DMS153 treated with DMSO at 0.1 percent for 48 hours (cell line): ENCODE data around the gene MLANA.
"Not testable (repeated sequence)": the region's sequence is repeated elsewhere in the genome, so short reads cannot be mapped to it uniquely, and the experiment has no call there.

Experiments
- DNase-seq: peaks from one replicate; lab custom pipeline; 2025; ENCODE audit not compliant: unreplicated experiment; lab: John Stamatoyannopoulos, UW

MLANA gene

GRCh38 chr9:5869315-5870019 lies 21.2 kb upstream of the MLANA start:
- DNase-seq: no peak

DNA sequence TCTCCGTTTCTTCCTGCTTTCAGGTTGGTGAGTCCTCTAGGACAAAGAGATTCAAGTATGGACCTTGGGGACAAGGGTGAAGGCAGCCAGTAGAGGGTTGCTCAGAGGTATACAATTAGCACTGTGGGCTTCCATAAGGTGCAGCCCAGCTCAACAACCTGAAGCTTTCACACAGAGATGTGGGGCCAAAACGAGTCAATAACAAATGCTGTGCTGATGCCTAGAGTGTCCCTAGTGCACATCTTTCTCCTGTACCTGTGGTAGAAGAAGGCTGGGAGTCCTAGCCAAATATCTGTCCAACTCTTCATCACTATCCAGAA lies 20.7 kb upstream of the MLANA start:
- DNase-seq: no peak

- no peak for DNase-seq
Measured at GRCh38 chr9:5870691-5871090, 20.0 kb upstream of the MLANA start.

GRCh38 chr9:5871785-5872184 lies 18.9 kb upstream of the MLANA start:
- no peak for DNase-seq

GRCh38 chr9:5872511-5872910 lies 18.2 kb upstream of the MLANA start:
- no peak for DNase-seq

- no peak for DNase-seq
Measured at GRCh38 chr9:5873439-5873838, 17.2 kb upstream of the MLANA start.

DNA sequence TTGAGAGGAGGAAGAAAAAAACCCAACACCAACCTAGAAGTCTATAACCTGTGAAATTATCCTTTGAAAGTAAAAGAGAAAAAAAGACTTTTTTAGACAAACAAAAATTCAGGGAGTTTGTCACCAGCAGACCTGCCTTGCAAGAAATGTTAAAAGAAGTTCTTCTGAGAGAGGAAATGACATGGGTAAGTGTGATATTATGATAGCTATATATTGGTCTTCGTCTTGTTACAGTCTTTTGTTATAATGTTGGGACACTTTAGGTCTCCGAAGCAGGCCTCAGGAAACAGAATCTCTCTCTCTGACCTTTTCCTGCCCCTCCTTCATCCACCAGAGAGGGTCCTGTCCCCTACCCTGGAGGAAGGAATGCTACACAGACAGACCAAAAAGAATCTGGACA lies 16.6 kb upstream of the MLANA start:
- no peak for DNase-seq

GRCh38 chr9:5876026-5876425 lies 14.7 kb upstream of the MLANA start:
- no peak for DNase-seq

GRCh38 chr9:5876711-5877110 lies 14.0 kb upstream of the MLANA start:
- no peak for DNase-seq

- DNase-seq: no peak
Measured at GRCh38 chr9:5879419-5880181, 11.1 kb upstream of the MLANA start.

GRCh38 chr9:5882244-5883012 lies 8.3 kb upstream of the MLANA start:
- DNase-seq: not testable (repeated sequence)

DNA sequence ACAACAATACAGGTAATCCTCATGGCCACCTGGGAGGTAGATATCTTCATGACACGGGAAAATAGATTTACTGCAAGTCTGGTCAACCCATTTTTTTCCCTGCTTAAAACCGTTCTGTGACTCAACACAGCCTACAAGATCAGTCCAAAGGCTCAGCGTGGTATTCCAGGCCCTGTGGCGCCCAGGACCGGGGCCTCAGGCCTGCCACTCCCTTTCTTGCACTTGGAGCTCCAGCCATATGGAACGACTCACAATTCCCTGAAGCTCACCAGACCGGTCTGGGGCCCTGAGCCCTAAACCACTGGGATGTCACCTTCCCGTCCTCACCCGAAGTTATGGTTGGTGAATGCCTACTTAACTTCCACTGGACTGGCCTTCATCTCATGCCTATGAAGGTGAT lies 6.5 kb upstream of the MLANA start:
- no peak for DNase-seq

- DNase-seq: peak; percentile 58
Measured at GRCh38 chr9:5886114-5886939, 4.4 kb upstream of the MLANA start.

- DNase-seq: no peak
Measured at GRCh38 chr9:5892456-5893133, 1.9 kb downstream of the MLANA start.

- no peak for DNase-seq
Measured at GRCh38 chr9:5893134-5893505, 2.4 kb downstream of the MLANA start.

GRCh38 chr9:5893591-5894236 lies 3.0 kb downstream of the MLANA start:
- no peak for DNase-seq

GRCh38 chr9:5894237-5894959 lies 3.7 kb downstream of the MLANA start:
- no peak for DNase-seq

DNA sequence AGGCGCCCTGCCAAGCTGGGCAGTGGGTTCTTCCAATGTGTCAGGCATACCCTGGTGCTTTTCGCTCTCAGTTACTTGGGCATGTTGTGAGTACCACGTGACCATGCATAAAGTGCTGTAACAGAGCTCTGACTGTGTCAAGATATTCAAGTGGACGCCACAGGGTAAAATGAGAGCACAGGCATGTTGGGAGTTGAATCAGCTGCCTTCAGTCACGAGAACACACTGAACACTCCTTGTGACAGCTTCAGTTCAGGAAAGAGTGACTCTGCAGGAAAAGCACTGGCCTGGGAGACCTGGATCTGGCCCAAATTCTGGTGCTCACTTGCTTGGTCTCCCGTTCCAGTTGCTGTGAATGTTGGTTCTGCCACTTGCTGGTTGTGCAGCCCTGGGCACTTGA lies 5.1 kb downstream of the MLANA start:
- no peak for DNase-seq

DNA sequence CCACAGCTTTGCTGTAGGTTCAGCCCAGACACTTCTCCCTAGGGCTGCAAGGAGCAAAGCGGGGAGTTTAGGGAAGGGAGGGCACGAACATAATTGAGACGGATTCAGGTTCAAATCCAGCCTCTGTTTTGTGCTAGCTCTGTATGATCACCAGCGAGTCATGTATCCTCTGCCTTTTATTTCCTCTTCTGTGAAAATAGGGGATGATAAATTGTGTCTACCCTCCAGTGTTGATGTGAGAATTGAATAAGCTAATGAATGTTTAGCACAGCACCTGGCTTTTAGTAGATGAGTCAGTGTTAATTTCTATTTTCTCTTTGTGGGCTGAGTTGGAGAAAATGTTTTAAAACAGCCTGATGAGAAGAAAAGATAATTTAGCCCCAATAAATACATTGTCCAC lies 6.2 kb downstream of the MLANA start:
- DNase-seq: no peak

DNA sequence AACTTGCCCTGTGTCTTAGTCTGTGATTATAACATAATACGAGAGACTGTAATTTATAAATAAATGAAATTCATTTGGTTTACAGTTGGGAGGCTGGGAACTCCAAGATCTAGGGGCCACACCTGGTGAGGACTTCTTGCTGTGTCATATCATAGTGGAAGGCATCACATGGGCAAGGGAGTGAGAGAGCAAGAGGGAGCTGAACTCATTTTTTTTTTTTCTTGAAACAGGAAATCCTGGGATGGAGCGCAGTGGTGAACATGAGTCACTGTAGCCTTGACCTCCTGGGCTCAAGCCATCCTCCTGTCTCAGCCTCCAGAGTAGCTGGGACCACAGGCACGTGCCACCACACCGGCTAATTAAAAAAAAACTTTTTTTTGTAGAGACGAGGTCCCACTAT lies 7.2 kb downstream of the MLANA start:
- no peak for DNase-seq
